HUES6 (cell line): ENCODE measurements around the gene CABLES2.

Source experiments
- H3K27ac ChIP-seq: 2 replicates; pipeline ENCODE4 v1.7.0; 2013; ENCODE audit warnings: low read depth, mild to moderate bottlenecking, low read length, inconsistent platforms
- H3K27me3 ChIP-seq: 2 replicates; pipeline ENCODE4 v1.6.1; 2013; ENCODE audit warnings: low read length; ENCODE audit not compliant: control insufficient read depth, insufficient read depth
- H3K36me3 ChIP-seq: 2 replicates; pipeline ENCODE4 v1.6.1; 2013; ENCODE audit warnings: low read length; ENCODE audit not compliant: control insufficient read depth, insufficient read depth
- H3K4me1 ChIP-seq: 2 replicates; pipeline ENCODE4 v1.6.1; 2013; ENCODE audit warnings: low read length; ENCODE audit not compliant: control insufficient read depth, insufficient read depth
- H3K4me3 ChIP-seq: 2 replicates; pipeline ENCODE4 v1.5.1; 2013; ENCODE audit warnings: low read depth, low read length
- H3K9ac ChIP-seq: one replicate; pipeline ENCODE4 v1.6.1; 2013; ENCODE audit warnings: mild to moderate bottlenecking, low read length
- H3K9me3 ChIP-seq: 2 replicates; pipeline ENCODE4 v1.6.1; 2013; ENCODE audit warnings: low read depth, low read length; ENCODE audit not compliant: control insufficient read depth, insufficient read depth

Gene CABLES2

GRCh38 chr20:62354031-62354808 lies 52.9 kb downstream of the CABLES2 start:
- peaks cover 50% of the 10 kb centered on the region for H3K4me1 ChIP-seq
- H3K9ac ChIP-seq: peak overlapping the region; percentile 4
- H3K9me3 ChIP-seq: peaks cover 6% of the 10 kb centered on the region; the same call in 1 of the 2 replicates
- H3K4me3 ChIP-seq: no peak overlapping the region
- peaks cover 53% of the 10 kb centered on the region for H3K36me3 ChIP-seq
- no peaks in the 10 kb centered on the region for H3K27me3 ChIP-seq
- H3K27ac ChIP-seq: peak overlapping the region; percentile 92

GRCh38 chr20:62353289-62354030 lies 53.6 kb downstream of the CABLES2 start:
- H3K36me3 ChIP-seq: peaks cover 56% of the 10 kb centered on the region
- H3K4me3 ChIP-seq: no peak overlapping the region
- no peak overlapping the region for H3K9ac ChIP-seq
- H3K9me3 ChIP-seq: peaks cover 8% of the 10 kb centered on the region; the same call in 1 of the 2 replicates
- H3K27me3 ChIP-seq: no peaks in the 10 kb centered on the region
- H3K4me1 ChIP-seq: peaks cover 43% of the 10 kb centered on the region
- peak overlapping the region; percentile 65 for H3K27ac ChIP-seq

GRCh38 chr20:62352402-62353288 lies 54.4 kb downstream of the CABLES2 start:
- Histone ChIP-seq H3K4me1 (peaks cover 35% of the 10 kb centered on the region), H3K27me3 (no peaks in the 10 kb centered on the region), H3K4me3 (no peak overlapping the region), H3K27ac (peak overlapping the region; percentile 65; the same call in 1 of the 2 replicates), H3K36me3 (peaks cover 60% of the 10 kb centered on the region), H3K9me3 (peaks cover 8% of the 10 kb centered on the region; the same call in 1 of the 2 replicates), H3K9ac (no peak overlapping the region)

GRCh38 chr20:62351469-62352401 lies 55.4 kb downstream of the CABLES2 start:
- H3K9me3 ChIP-seq: peaks cover 8% of the 10 kb centered on the region; the same call in 1 of the 2 replicates
- H3K4me3 ChIP-seq: no peak overlapping the region
- no peaks in the 10 kb centered on the region for H3K27me3 ChIP-seq
- no peak overlapping the region for H3K9ac ChIP-seq
- peaks cover 69% of the 10 kb centered on the region for H3K36me3 ChIP-seq
- peaks cover 25% of the 10 kb centered on the region for H3K4me1 ChIP-seq
- no peak overlapping the region for H3K27ac ChIP-seq

- H3K27me3 ChIP-seq: no peaks in the 10 kb centered on the region
- H3K9ac ChIP-seq: no peak overlapping the region
- peaks cover 76% of the 10 kb centered on the region for H3K36me3 ChIP-seq
- no peak overlapping the region for H3K27ac ChIP-seq
- H3K4me1 ChIP-seq: peaks cover 16% of the 10 kb centered on the region
- peaks cover 8% of the 10 kb centered on the region; the same call in 1 of the 2 replicates for H3K9me3 ChIP-seq
- no peak overlapping the region for H3K4me3 ChIP-seq
These were observed 56.3 kb downstream of the CABLES2 start for GRCh38 chr20:62350629-62351422.

- Histone ChIP-seq H3K27me3 (no peaks in the 10 kb centered on the region), H3K27ac (no peak overlapping the region), H3K9me3 (peaks cover 8% of the 10 kb centered on the region; the same call in 1 of the 2 replicates), H3K4me1 (peaks cover 10% of the 10 kb centered on the region), H3K36me3 (peaks cover 81% of the 10 kb centered on the region), H3K9ac (no peak overlapping the region), H3K4me3 (no peak overlapping the region)
These were observed 56.9 kb downstream of the CABLES2 start for GRCh38 chr20:62350098-62350628.

GRCh38 chr20:62349556-62350097 lies 57.5 kb downstream of the CABLES2 start:
- Histone ChIP-seq H3K4me3 (no peak overlapping the region), H3K27ac (no peak overlapping the region), H3K9me3 (peaks cover 8% of the 10 kb centered on the region; the same call in 1 of the 2 replicates), H3K4me1 (peaks cover 4% of the 10 kb centered on the region), H3K36me3 (peaks cover 85% of the 10 kb centered on the region), H3K27me3 (no peaks in the 10 kb centered on the region), H3K9ac (no peak overlapping the region)

GRCh38 chr20:62348604-62349003 lies 58.5 kb downstream of the CABLES2 start:
- H3K4me1 ChIP-seq: no peaks in the 10 kb centered on the region; the same call in 1 of the 2 replicates
- peaks cover 91% of the 10 kb centered on the region for H3K36me3 ChIP-seq
- H3K4me3 ChIP-seq: no peak overlapping the region
- no peaks in the 10 kb centered on the region for H3K27me3 ChIP-seq
- no peak overlapping the region for H3K9ac ChIP-seq
- peaks cover 8% of the 10 kb centered on the region; the same call in 1 of the 2 replicates for H3K9me3 ChIP-seq
- H3K27ac ChIP-seq: no peak overlapping the region

GRCh38 chr20:62347445-62347844 lies 59.6 kb downstream of the CABLES2 start:
- H3K27me3 ChIP-seq: no peaks in the 10 kb centered on the region
- no peak overlapping the region for H3K9ac ChIP-seq
- H3K9me3 ChIP-seq: peaks cover 8% of the 10 kb centered on the region; the same call in 1 of the 2 replicates
- H3K27ac ChIP-seq: no peak overlapping the region
- H3K36me3 ChIP-seq: peaks cover 88% of the 10 kb centered on the region
- no peak overlapping the region for H3K4me3 ChIP-seq
- no peaks in the 10 kb centered on the region; the same call in 1 of the 2 replicates for H3K4me1 ChIP-seq
